Stomach (tissue), 4 donors: ENCODE data around the gene SEPTIN1.
"Not testable (repeated sequence)": the region's sequence is repeated elsewhere in the genome, so short reads cannot be mapped to it uniquely, and the experiment has no call there.

ENCODE experiments used
- CTCF ChIP-seq, 7 experiments: fragments of 450-650 bp in 4 of 7; fragments of 200-600 bp in 3 of 7; sonication (generic) in 3 of 7; IDR thresholded peaks; one replicate each; pipeline ENCODE4 v1.5.1; 2016 to 2019; ENCODE audit warnings: antibody characterized with exemption in 7 of 7, control low read depth in 2 of 7, mild to moderate bottlenecking in 1 of 7
- POLR2A ChIP-seq, 4 donors: fragments of 450-650 bp; IDR thresholded peaks; one replicate each; pipeline ENCODE4 v1.6.1; 2016; ENCODE audit warnings: antibody characterized with exemption in 4 of 4, control low read depth in 2 of 4, mild to moderate bottlenecking in 1 of 4, moderate library complexity in 1 of 4
- POLR2AphosphoS5 ChIP-seq, 3 donors: sonication (generic); formaldehyde crosslinking; IDR thresholded peaks; one replicate each; pipeline ENCODE4 v1.6.1; 2016; ENCODE audit warnings: antibody characterized with exemption in 3 of 3

DNA sequence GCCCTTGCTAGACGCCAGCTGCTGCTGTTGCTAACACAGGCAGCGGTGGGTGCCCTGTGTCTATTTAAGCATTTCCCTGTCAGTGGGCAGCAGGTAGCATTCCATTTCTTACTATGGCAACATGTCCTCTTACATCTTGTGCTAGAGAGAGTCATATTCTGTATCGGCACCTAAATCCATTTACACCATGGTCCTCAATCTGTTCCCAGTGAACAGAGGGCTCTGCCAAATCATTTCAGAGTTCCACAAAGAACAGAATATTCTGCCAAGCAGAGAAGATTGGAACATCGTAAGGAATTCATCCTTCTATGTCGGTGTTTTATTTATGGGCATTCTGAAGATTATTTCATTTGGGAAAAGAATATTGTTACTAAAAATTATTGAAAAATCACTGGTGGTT, 43.6 kb downstream of the SEPTIN1 start:
- TF ChIP-seq CTCF, POLR2A, POLR2AphosphoS5 (IDR thresholded peaks at IDR 0.05): not testable (repeated sequence)
